MM.1S (cell line): ENCODE measurements around the gene NKX2-3.

Experiments used
- CTCF ChIP-seq: fragments of 300-600 bp; sonication (generic); IDR thresholded peaks from 2 replicates; pipeline ENCODE4 v1.5.1; 2016; ENCODE audit warnings: antibody characterized with exemption, low read length, mixed read lengths
- EZH2 ChIP-seq: fragments of 300-600 bp; sonication (generic); optimal IDR thresholded peaks from 2 replicates; pipeline ENCODE3; 2017; ENCODE audit warnings: low read depth, mild to moderate bottlenecking, antibody characterized with exemption, low read length, mixed read lengths

- TF ChIP-seq CTCF (no peak), EZH2 (no peak)
These were observed 7.5 kb downstream of the NKX2-3 start for GRCh38 chr10:99540306-99540656.
